ENCODE measurements around the gene NRP1.

- TF ChIP-seq POLR2A (IDR thresholded peaks at IDR 0.05): no peak
- TF ChIP-seq CTCF (IDR thresholded peaks at IDR 0.05): no peak
Measured at GRCh38 chr10:33353334-33353733, 18.9 kb upstream of the NRP1 start.
